Activated naive CD4-positive, alpha-beta T cell treated with anti-CD3 and anti-CD28 coated beads, Interleukin-2, amount 10 ng/mL, durations not matched to agents 7 days and 5 days (primary cell): Measurements from ENCODE around the gene NTF4.

Experiments
- CTCF ChIA-PET: fragments of 350-600 bp; sonication (Branson Sonifier 250); formaldehyde crosslinking; loops from one replicate; lab custom pipeline; 2021; ENCODE audit warnings: antibody characterized with exemption; lab: Charles Lee
- DNase-seq: peaks from one replicate; pipeline ENCODE4 v3.0.0-alpha.2; 2020
- H3K27ac Mint-ChIP-seq: one replicate; pipeline ENCODE4 v1.8.0; 2021; ENCODE audit warnings: mild to moderate bottlenecking, moderate library complexity, mixed read lengths
- H3K27me3 Mint-ChIP-seq: one replicate; pipeline ENCODE4 v1.8.0; 2021; ENCODE audit warnings: mild to moderate bottlenecking, mixed read lengths
- H3K36me3 Mint-ChIP-seq: one replicate; pipeline ENCODE4 v1.8.0; 2021; ENCODE audit warnings: mixed read lengths
- H3K4me1 Mint-ChIP-seq: one replicate; pipeline ENCODE4 v1.8.0; 2021; ENCODE audit warnings: mixed read lengths
- H3K4me3 Mint-ChIP-seq: one replicate; pipeline ENCODE4 v1.8.0; 2021; ENCODE audit warnings: mild to moderate bottlenecking, moderate library complexity, mixed read lengths
- H3K9me3 Mint-ChIP-seq: one replicate; pipeline ENCODE4 v1.8.0; 2021; ENCODE audit warnings: mixed read lengths

The NTF4 gene

GRCh38 chr19:49064768-49065611 lies at the start of gene NTF4:
Gene NTF4 (minus strand): TSS chr19:49064818. CDS start chr19:49061997, 2,821 bp downstream.
- Mint-ChIP-seq H3K4me1 (no peaks in the 10 kb centered on the region), H3K9me3 (no peaks in the 10 kb centered on the region), H3K27ac (no peak within 1 kb of the TSS), H3K27me3 (peaks cover 98% of the 10 kb centered on the region), H3K36me3 (no peaks in the 10 kb centered on the region), H3K4me3 (no peak within 1 kb of the TSS)
- CTCF ChIA-PET, result interaction anchor here (1.2 kb wide), 1 partner anchor 33 kb away, joined by 3 read pairs; no protein-coding TSS in a partner anchor
- DNase-seq, result no peak

GRCh38 chr19:49113762-49114629 lies 49.4 kb upstream of the NTF4 start, which contains the start of gene LIN7B:
Gene LIN7B (plus strand): TSS chr19:49114370. CDS start chr19:49114405, 35 bp downstream.
- CTCF ChIA-PET, result interaction anchor here (0.6 to 2.6 kb wide), 15 partner anchors 8 to 724 kb away, joined by 3 to 37 read pairs (median 4); partner anchors contain the start of genes GYS1 and RUVBL2
- Mint-ChIP-seq H3K4me1 (peaks cover 40% of the 10 kb centered on the region), H3K9me3 (no peaks in the 10 kb centered on the region), H3K4me3 (peak within 1 kb of the TSS; percentile 79), H3K27ac (peak within 1 kb of the TSS; percentile 49), H3K27me3 (no peaks in the 10 kb centered on the region), H3K36me3 (peaks cover 4% of the 10 kb centered on the region)
- peak; percentile 80 for DNase-seq

- no peak overlapping the region for H3K4me3 Mint-ChIP-seq
- H3K9me3 Mint-ChIP-seq, result no peaks in the 10 kb centered on the region
- no peak overlapping the region for H3K27ac Mint-ChIP-seq
These were observed 46.8 kb upstream of the NTF4 start for GRCh38 chr19:49111218-49111998.

GRCh38 chr19:49110567-49110966 lies 45.9 kb upstream of the NTF4 start:
- Mint-ChIP-seq H3K27me3 (no peaks in the 10 kb centered on the region), H3K4me1 (peaks cover 22% of the 10 kb centered on the region), H3K9me3 (no peaks in the 10 kb centered on the region), H3K27ac (no peak overlapping the region), H3K36me3 (peaks cover 28% of the 10 kb centered on the region), H3K4me3 (no peak overlapping the region)
- CTCF ChIA-PET, result interaction anchor here (1.2 kb wide), 1 partner anchor 36 kb away, joined by 3 read pairs; no protein-coding TSS in a partner anchor
- DNase-seq, result no peak

More at GRCh38 chr19:49111218-49111998, 46.8 kb upstream of the NTF4 start:
- no peak for DNase-seq
- Mint-ChIP-seq H3K4me1 (peaks cover 25% of the 10 kb centered on the region), H3K27me3 (no peaks in the 10 kb centered on the region), H3K36me3 (peaks cover 24% of the 10 kb centered on the region)
- CTCF ChIA-PET, result interaction anchor here (1.2 kb wide), 1 partner anchor 35 kb away, joined by 3 read pairs; no protein-coding TSS in a partner anchor

GRCh38 chr19:49109569-49110233 lies 45.1 kb upstream of the NTF4 start:
- H3K4me1 Mint-ChIP-seq, result peaks cover 18% of the 10 kb centered on the region
- peaks cover 34% of the 10 kb centered on the region for H3K36me3 Mint-ChIP-seq
- no peaks in the 10 kb centered on the region for H3K9me3 Mint-ChIP-seq
- H3K27me3 Mint-ChIP-seq, result no peaks in the 10 kb centered on the region
- no peak overlapping the region for H3K27ac Mint-ChIP-seq
- CTCF ChIA-PET, result interaction anchor here (1.2 kb wide), 1 partner anchor 37 kb away, joined by 3 read pairs; no protein-coding TSS in a partner anchor
- no peak for DNase-seq
- H3K4me3 Mint-ChIP-seq, result no peak overlapping the region

- H3K9me3 Mint-ChIP-seq, result no peaks in the 10 kb centered on the region
- no peak overlapping the region for H3K27ac Mint-ChIP-seq
- DNase-seq, result no peak
- CTCF ChIA-PET, result no interaction called here
- H3K36me3 Mint-ChIP-seq, result peaks cover 35% of the 10 kb centered on the region
- no peaks in the 10 kb centered on the region for H3K27me3 Mint-ChIP-seq
- H3K4me1 Mint-ChIP-seq, result peaks cover 18% of the 10 kb centered on the region
- H3K4me3 Mint-ChIP-seq, result no peak overlapping the region
These were observed 44.4 kb upstream of the NTF4 start for GRCh38 chr19:49109051-49109450.

- no peaks in the 10 kb centered on the region for H3K9me3 Mint-ChIP-seq
- H3K27me3 Mint-ChIP-seq, result no peaks in the 10 kb centered on the region
- peaks cover 35% of the 10 kb centered on the region for H3K36me3 Mint-ChIP-seq
- H3K27ac Mint-ChIP-seq, result no peak overlapping the region
- CTCF ChIA-PET, result no interaction called here
- no peak for DNase-seq
- H3K4me3 Mint-ChIP-seq, result no peak overlapping the region
- peaks cover 7% of the 10 kb centered on the region for H3K4me1 Mint-ChIP-seq
These were observed 43.2 kb upstream of the NTF4 start for GRCh38 chr19:49107625-49108459.

GRCh38 chr19:49106648-49107135 lies 42.1 kb upstream of the NTF4 start:
- H3K4me3 Mint-ChIP-seq, result peak overlapping the region; percentile 18
- peak overlapping the region; percentile 74 for H3K27ac Mint-ChIP-seq
- no peaks in the 10 kb centered on the region for H3K27me3 Mint-ChIP-seq
- peaks cover 38% of the 10 kb centered on the region for H3K36me3 Mint-ChIP-seq
- peaks cover 6% of the 10 kb centered on the region for H3K4me1 Mint-ChIP-seq
- H3K9me3 Mint-ChIP-seq, result no peaks in the 10 kb centered on the region
- DNase-seq, result peak; percentile 77
- CTCF ChIA-PET, result interaction anchor here (0.5 to 2.7 kb wide), 9 partner anchors 8 to 119 kb away, joined by 3 to 18 read pairs (median 7); partner anchors contain the start of gene LIN7B

GRCh38 chr19:49104229-49104864 lies 39.7 kb upstream of the NTF4 start:
- peaks cover 6% of the 10 kb centered on the region for H3K4me1 Mint-ChIP-seq
- H3K9me3 Mint-ChIP-seq, result no peaks in the 10 kb centered on the region
- H3K36me3 Mint-ChIP-seq, result peaks cover 54% of the 10 kb centered on the region
- DNase-seq, result no peak
- no peak overlapping the region for H3K4me3 Mint-ChIP-seq
- no peak overlapping the region for H3K27ac Mint-ChIP-seq
- H3K27me3 Mint-ChIP-seq, result no peaks in the 10 kb centered on the region
- CTCF ChIA-PET, result interaction anchor here (2.7 kb wide), 1 partner anchor 10 kb away, joined by 11 read pairs; the partner anchor contains the start of gene LIN7B

GRCh38 chr19:49103331-49104085 lies 38.9 kb upstream of the NTF4 start:
- Mint-ChIP-seq H3K36me3 (peaks cover 53% of the 10 kb centered on the region), H3K27ac (no peak overlapping the region), H3K9me3 (no peaks in the 10 kb centered on the region), H3K4me3 (no peak overlapping the region), H3K27me3 (no peaks in the 10 kb centered on the region), H3K4me1 (peaks cover 4% of the 10 kb centered on the region)
- CTCF ChIA-PET, result no interaction called here
- DNase-seq, result no peak

GRCh38 chr19:49102303-49102702 lies 37.7 kb upstream of the NTF4 start:
- CTCF ChIA-PET, result interaction anchor here (5.6 kb wide), 1 partner anchor 12 kb away, joined by 37 read pairs; the partner anchor contains the start of gene LIN7B
- H3K4me1 Mint-ChIP-seq, result peaks cover 10% of the 10 kb centered on the region
- no peaks in the 10 kb centered on the region for H3K9me3 Mint-ChIP-seq
- peaks cover 55% of the 10 kb centered on the region for H3K36me3 Mint-ChIP-seq
- no peak overlapping the region for H3K27ac Mint-ChIP-seq
- no peaks in the 10 kb centered on the region for H3K27me3 Mint-ChIP-seq
- DNase-seq, result no peak
- H3K4me3 Mint-ChIP-seq, result no peak overlapping the region
